Thyroid gland (tissue), 4 donors: ENCODE results near the gene SLC10A4.

Experiments used
- POLR2A ChIP-seq, 2 donors: fragments of 450-650 bp; IDR thresholded peaks; one replicate each; pipeline ENCODE4 v1.6.1; 2017; ENCODE audit warnings: antibody characterized with exemption in 2 of 2, mild to moderate bottlenecking in 2 of 2, moderate library complexity in 1 of 2
- TF ChIP-seq, protein P1 (sequence below), 6 experiments: fragments of 200-600 bp in 3 of 6; fragments of 450-650 bp in 3 of 6; sonication (generic) in 3 of 6; IDR thresholded peaks; one replicate each; pipeline ENCODE4 v1.5.1; 2016 to 2019; ENCODE audit warnings: antibody characterized with exemption in 6 of 6, mild to moderate bottlenecking in 2 of 6, inconsistent platforms in 1 of 6, moderate library complexity in 1 of 6

DNA sequence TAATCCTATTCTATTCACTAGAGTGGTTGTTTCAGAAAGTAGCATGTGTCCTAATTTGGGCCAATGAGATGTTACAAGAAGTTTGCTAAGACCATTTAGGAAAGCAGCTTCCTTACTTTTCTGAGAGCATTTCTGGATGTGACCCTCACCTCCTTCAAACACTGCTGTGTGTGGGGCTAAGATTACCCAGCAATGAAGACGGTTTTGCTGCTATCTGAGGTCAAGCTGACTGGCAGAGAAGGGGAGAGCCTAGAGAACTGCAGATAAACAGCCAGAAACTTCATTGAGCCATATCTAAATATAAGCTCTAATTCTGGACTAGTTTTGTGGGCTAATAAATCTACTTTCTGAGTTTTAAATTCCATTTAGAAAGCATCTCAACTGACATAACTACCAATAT is 43.3 kb downstream of the SLC10A4 start:
- TF ChIP-seq, protein P1, sequence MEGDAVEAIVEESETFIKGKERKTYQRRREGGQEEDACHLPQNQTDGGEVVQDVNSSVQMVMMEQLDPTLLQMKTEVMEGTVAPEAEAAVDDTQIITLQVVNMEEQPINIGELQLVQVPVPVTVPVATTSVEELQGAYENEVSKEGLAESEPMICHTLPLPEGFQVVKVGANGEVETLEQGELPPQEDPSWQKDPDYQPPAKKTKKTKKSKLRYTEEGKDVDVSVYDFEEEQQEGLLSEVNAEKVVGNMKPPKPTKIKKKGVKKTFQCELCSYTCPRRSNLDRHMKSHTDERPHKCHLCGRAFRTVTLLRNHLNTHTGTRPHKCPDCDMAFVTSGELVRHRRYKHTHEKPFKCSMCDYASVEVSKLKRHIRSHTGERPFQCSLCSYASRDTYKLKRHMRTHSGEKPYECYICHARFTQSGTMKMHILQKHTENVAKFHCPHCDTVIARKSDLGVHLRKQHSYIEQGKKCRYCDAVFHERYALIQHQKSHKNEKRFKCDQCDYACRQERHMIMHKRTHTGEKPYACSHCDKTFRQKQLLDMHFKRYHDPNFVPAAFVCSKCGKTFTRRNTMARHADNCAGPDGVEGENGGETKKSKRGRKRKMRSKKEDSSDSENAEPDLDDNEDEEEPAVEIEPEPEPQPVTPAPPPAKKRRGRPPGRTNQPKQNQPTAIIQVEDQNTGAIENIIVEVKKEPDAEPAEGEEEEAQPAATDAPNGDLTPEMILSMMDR (IDR thresholded peaks at IDR 0.05) = no peak
- TF ChIP-seq POLR2A (IDR thresholded peaks at IDR 0.05) = no peak
